ENCODE data around the gene IQGAP2. TPM values are rescaled to one million over a fixed set of nuclear protein-coding genes. Genes with fewer than 3 reads are reported as not detected.
A peak's percentile ranks its signal among the peaks of the same experiment; 100 is the strongest.

Gene IQGAP2
- total and polyA plus RNA-seq, 2 donors (not counting 1 experiment from before 2014, with no cell fraction given) = 8.1 to 15.0 TPM

DNA sequence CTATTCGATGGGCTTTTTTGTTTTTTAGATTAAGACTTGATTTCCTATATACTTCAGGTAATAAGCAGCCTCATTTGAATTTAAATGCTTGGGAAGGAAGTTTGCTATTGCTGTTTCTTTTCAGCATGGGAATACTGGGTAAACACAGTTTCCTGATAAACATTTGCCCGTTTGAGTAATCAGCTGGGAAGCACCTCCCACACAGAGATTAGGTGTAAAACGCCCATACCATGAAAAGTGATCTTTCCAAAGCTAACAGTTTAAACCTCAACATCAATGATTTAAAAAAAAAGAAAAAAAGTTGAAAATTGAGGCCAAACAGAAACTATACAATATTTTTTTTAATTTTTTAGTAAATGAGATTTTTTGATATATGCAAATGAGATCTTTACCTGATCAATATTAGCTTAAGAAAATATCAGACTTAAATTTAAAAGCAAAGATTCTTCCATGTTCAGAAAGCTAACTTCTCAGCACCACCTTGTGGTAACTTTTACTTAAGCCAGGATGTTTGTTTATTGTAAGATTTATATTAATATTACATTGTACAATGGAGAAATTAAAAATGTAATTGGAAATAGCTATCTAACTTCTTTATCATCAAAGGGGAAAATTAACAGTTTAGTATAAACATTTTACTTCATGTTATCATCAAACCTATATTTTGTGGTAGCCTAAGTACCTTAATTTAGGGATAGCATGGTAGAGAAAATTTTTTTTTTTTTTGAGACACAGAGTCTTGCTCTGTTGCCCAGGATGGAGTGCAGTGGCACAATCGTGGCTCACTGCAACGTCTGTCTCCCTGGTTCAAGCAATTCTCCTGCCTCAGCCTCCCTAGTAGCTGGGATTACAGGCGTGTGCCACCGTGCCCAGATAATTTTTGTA lies 180.3 kb downstream of the IQGAP2 start:
- TF ChIP-seq, protein P1, sequence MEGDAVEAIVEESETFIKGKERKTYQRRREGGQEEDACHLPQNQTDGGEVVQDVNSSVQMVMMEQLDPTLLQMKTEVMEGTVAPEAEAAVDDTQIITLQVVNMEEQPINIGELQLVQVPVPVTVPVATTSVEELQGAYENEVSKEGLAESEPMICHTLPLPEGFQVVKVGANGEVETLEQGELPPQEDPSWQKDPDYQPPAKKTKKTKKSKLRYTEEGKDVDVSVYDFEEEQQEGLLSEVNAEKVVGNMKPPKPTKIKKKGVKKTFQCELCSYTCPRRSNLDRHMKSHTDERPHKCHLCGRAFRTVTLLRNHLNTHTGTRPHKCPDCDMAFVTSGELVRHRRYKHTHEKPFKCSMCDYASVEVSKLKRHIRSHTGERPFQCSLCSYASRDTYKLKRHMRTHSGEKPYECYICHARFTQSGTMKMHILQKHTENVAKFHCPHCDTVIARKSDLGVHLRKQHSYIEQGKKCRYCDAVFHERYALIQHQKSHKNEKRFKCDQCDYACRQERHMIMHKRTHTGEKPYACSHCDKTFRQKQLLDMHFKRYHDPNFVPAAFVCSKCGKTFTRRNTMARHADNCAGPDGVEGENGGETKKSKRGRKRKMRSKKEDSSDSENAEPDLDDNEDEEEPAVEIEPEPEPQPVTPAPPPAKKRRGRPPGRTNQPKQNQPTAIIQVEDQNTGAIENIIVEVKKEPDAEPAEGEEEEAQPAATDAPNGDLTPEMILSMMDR (IDR thresholded peaks at IDR 0.05) = peak; percentile 37
- TF ChIP-seq EZH2 (IDR thresholded peaks at IDR 0.05; ENCODE audit: borderline replicate concordance, insufficient read depth, low read depth, low read length, poor library complexity, severe bottlenecking) = no peak
- no peak overlapping the region for H3K9ac ChIP-seq (ENCODE audit: low read length)
- ATAC-seq (ENCODE audit: low read depth) = no peak
- H3K4me1 ChIP-seq (ENCODE audit: control insufficient read depth in 2 of 2, insufficient read depth in 2 of 2, low read length in 2 of 2) = peaks cover 4 to 7% of the 10 kb centered on the region in 2 donors
- WGBS (ENCODE audit: insufficient coverage) = no CpG with 5 or more reads among the region's 7 CpGs
- CTCF ChIA-PET = interaction anchor here (0.7 to 4.0 kb wide), 14 partner anchors 8 to 447 kb away, joined by 3 to 43 read pairs (median 4); partner anchors contain the start of genes AGGF1 and IQGAP2
- Mint-ChIP-seq H3K4me1 (peaks cover 15% of the 10 kb centered on the region), H3K27me3 (no peaks in the 10 kb centered on the region), H3K9me3 (ENCODE audit: insufficient read depth) (no peaks in the 10 kb centered on the region), H3K27ac (no peak overlapping the region), H3K4me3 (no peak overlapping the region)
- H3K4me2 ChIP-seq (replicated peaks; ENCODE audit: low read depth, low read length, poor library complexity, severe bottlenecking) = no peak overlapping the region
- H3K9me3 ChIP-seq (ENCODE audit: control extremely low read depth in 1 of 3, control insufficient read depth in 2 of 3, insufficient read depth in 1 of 3, low read length in 2 of 3) = no peaks in the 10 kb centered on the region
- intact Hi-C loops (cut with micrococcal nuclease) = no loop called here
- H4K20me1 ChIP-seq (ENCODE audit: control insufficient read depth, insufficient read depth, low read length, poor library complexity, severe bottlenecking) = no peaks in the 10 kb centered on the region
- H3K27ac ChIP-seq (ENCODE audit: low read length in 2 of 2) = no peak overlapping the region
- POLR2A ChIA-PET = interaction anchor here (0.7 to 1.3 kb wide), 2 partner anchors 111 to 180 kb away, joined by 4 to 6 read pairs; partner anchors contain the start of gene IQGAP2
- H2AFZ ChIP-seq (ENCODE audit: insufficient read depth, low read depth, low read length, poor library complexity, severe bottlenecking) = no peak overlapping the region
- no peak overlapping the region for H3K4me3 ChIP-seq (ENCODE audit: control extremely low read depth in 1 of 5, extremely low read depth in 1 of 5, insufficient read depth in 1 of 5, low read depth in 2 of 5, low read length in 4 of 5)
- H3K27me3 ChIP-seq (replicated peaks in 1 of 4; ENCODE audit: control extremely low read depth in 1 of 4, control insufficient read depth in 3 of 4, insufficient read depth in 4 of 4, low read length in 3 of 4) = no peaks in the 10 kb centered on the region
- no peaks in the 10 kb centered on the region for H3K79me2 ChIP-seq (ENCODE audit: control insufficient read depth, insufficient read depth, low read length)
- no peaks in the 10 kb centered on the region for H3K36me3 ChIP-seq (replicated peaks in 1 of 2; ENCODE audit: control extremely low read depth in 1 of 2, control insufficient read depth in 1 of 2, extremely low read depth in 1 of 2, insufficient read depth in 2 of 2, low read length in 1 of 2)
- DNase-seq = peak; percentile 23

GRCh38 chr5:76585783-76586217 lies 182.7 kb downstream of the IQGAP2 start:
- H4K20me1 ChIP-seq (ENCODE audit: control insufficient read depth, insufficient read depth, low read length, poor library complexity, severe bottlenecking) = no peaks in the 10 kb centered on the region
- CTCF ChIA-PET = no interaction called here
- no peak overlapping the region for H3K27ac ChIP-seq (ENCODE audit: low read length in 2 of 2)
- no peaks in the 10 kb centered on the region for H3K9me3 Mint-ChIP-seq (ENCODE audit: insufficient read depth)
- H3K9ac ChIP-seq (ENCODE audit: low read length) = no peak overlapping the region
- H3K4me1 Mint-ChIP-seq = peaks cover 17% of the 10 kb centered on the region
- H3K27me3 ChIP-seq (replicated peaks in 1 of 4; ENCODE audit: control extremely low read depth in 1 of 4, control insufficient read depth in 3 of 4, insufficient read depth in 4 of 4, low read length in 3 of 4) = no peaks in the 10 kb centered on the region
- WGBS (ENCODE audit: insufficient coverage) = 100% methylated on average over 2 of the region's 3 CpGs
- H3K36me3 ChIP-seq (replicated peaks in 1 of 2; ENCODE audit: control extremely low read depth in 1 of 2, control insufficient read depth in 1 of 2, extremely low read depth in 1 of 2, insufficient read depth in 2 of 2, low read length in 1 of 2) = peaks cover 0 to 3% of the 10 kb centered on the region in 2 experiments
- no peak for DNase-seq
- no peaks in the 10 kb centered on the region for H3K9me3 ChIP-seq (ENCODE audit: control extremely low read depth in 1 of 3, control insufficient read depth in 2 of 3, insufficient read depth in 1 of 3, low read length in 2 of 3)
- no peak overlapping the region for H3K4me3 Mint-ChIP-seq
- H3K4me3 ChIP-seq (ENCODE audit: control extremely low read depth in 1 of 5, extremely low read depth in 1 of 5, insufficient read depth in 1 of 5, low read depth in 2 of 5, low read length in 4 of 5) = no peak overlapping the region
- no peak overlapping the region for H3K27ac Mint-ChIP-seq
- no peaks in the 10 kb centered on the region for H3K79me2 ChIP-seq (ENCODE audit: control insufficient read depth, insufficient read depth, low read length)
- H3K27me3 Mint-ChIP-seq = no peaks in the 10 kb centered on the region
- no peak for ATAC-seq (ENCODE audit: low read depth)
- H2AFZ ChIP-seq (ENCODE audit: insufficient read depth, low read depth, low read length, poor library complexity, severe bottlenecking) = no peak overlapping the region
- TF ChIP-seq, protein P1 (IDR thresholded peaks at IDR 0.05) = no peak
- TF ChIP-seq EZH2 (IDR thresholded peaks at IDR 0.05; ENCODE audit: borderline replicate concordance, insufficient read depth, low read depth, low read length, poor library complexity, severe bottlenecking) = no peak
- POLR2A ChIA-PET = no interaction called here
- intact Hi-C loops (cut with micrococcal nuclease) = no loop called here
- H3K4me2 ChIP-seq (replicated peaks; ENCODE audit: low read depth, low read length, poor library complexity, severe bottlenecking) = no peak overlapping the region
- peaks cover 4 to 7% of the 10 kb centered on the region in 2 donors for H3K4me1 ChIP-seq (ENCODE audit: control insufficient read depth in 2 of 2, insufficient read depth in 2 of 2, low read length in 2 of 2)
